NT2/D1 (cell line): ENCODE results near the gene KCNH6.
A peak's percentile ranks its signal among the peaks of the same experiment; 100 is the strongest.

Experiments
- DNase-seq: peaks from one replicate; pipeline ENCODE4 v3.0.0-alpha.2; 2011; ENCODE audit warnings: low read depth, low spot score
- H3K27me3 ChIP-seq: 2 replicates; pipeline ENCODE4 v1.6.0; 2011; ENCODE audit warnings: mild to moderate bottlenecking; ENCODE audit not compliant: insufficient read length, insufficient read depth
- H3K36me3 ChIP-seq: 2 replicates; pipeline ENCODE4 v1.6.1; 2011; ENCODE audit warnings: mild to moderate bottlenecking, low read length, mixed read lengths; ENCODE audit not compliant: insufficient read depth, insufficient read length
- H3K4me1 ChIP-seq: 2 replicates; pipeline ENCODE4 v1.5.1; 2011; ENCODE audit not compliant: insufficient read depth, insufficient read length
- H3K4me3 ChIP-seq: 2 replicates; pipeline ENCODE4 v1.5.1; 2011; ENCODE audit warnings: low read depth; ENCODE audit not compliant: insufficient read length
- H3K9ac ChIP-seq: 2 replicates; pipeline ENCODE4 v1.6.0; 2011; ENCODE audit warnings: low read depth; ENCODE audit not compliant: insufficient read length
- H3K9me3 ChIP-seq: 2 replicates; pipeline ENCODE4 v1.5.1; 2011; ENCODE audit warnings: mild to moderate bottlenecking, low read length; ENCODE audit not compliant: insufficient read depth
- SUZ12 ChIP-seq: IDR thresholded peaks from 2 replicates; pipeline ENCODE4 v1.6.1; 2011; ENCODE audit not compliant: insufficient read length, insufficient read depth; ENCODE audit errors: extremely low read depth
- YY1 ChIP-seq: IDR thresholded peaks from 2 replicates; pipeline ENCODE4 v1.6.1; 2011; ENCODE audit not compliant: insufficient read length, insufficient read depth
- ZNF274 ChIP-seq: IDR thresholded peaks from 2 replicates; pipeline ENCODE4 v1.6.1; 2011; ENCODE audit warnings: mild to moderate bottlenecking, low read depth, low read length

KCNH6 gene

GRCh38 chr17:63523253-63523855 lies at the start of gene KCNH6:
KCNH6 (plus strand) TSS chr17:63523358; CDS start chr17:63523414, 56 bp downstream.
- Histone ChIP-seq H3K27me3 (peaks cover 3% of the 10 kb centered on the region), H3K36me3 (no peaks in the 10 kb centered on the region), H3K4me3 (peak within 1 kb of the TSS; percentile 50), H3K4me1 (peaks cover 20% of the 10 kb centered on the region), H3K9ac (peak within 1 kb of the TSS; percentile 58), H3K9me3 (no peaks in the 10 kb centered on the region)
- no peak for TF ChIP-seq ZNF274
- DNase-seq, result no peak

GRCh38 chr17:63474174-63474573 lies 49.0 kb upstream of the KCNH6 start:
- Histone ChIP-seq H3K27me3 (peaks cover 16% of the 10 kb centered on the region), H3K9me3 (no peaks in the 10 kb centered on the region), H3K9ac (no peak overlapping the region), H3K4me1 (peaks cover 25% of the 10 kb centered on the region), H3K36me3 (no peaks in the 10 kb centered on the region), H3K4me3 (no peak overlapping the region)
- DNase-seq, result no peak
- TF ChIP-seq YY1 (no peak), ZNF274 (no peak)

GRCh38 chr17:63474586-63475460 lies 48.3 kb upstream of the KCNH6 start:
- no peaks in the 10 kb centered on the region for H3K36me3 ChIP-seq
- peaks cover 16% of the 10 kb centered on the region for H3K27me3 ChIP-seq
- DNase-seq, result no peak
- no peak overlapping the region for H3K9ac ChIP-seq
- H3K9me3 ChIP-seq, result no peaks in the 10 kb centered on the region
- H3K4me3 ChIP-seq, result no peak overlapping the region
- H3K4me1 ChIP-seq, result peaks cover 26% of the 10 kb centered on the region
- TF ChIP-seq SUZ12 (no peak), YY1 (no peak), ZNF274 (no peak)

GRCh38 chr17:63475491-63476412 lies 47.4 kb upstream of the KCNH6 start:
- no peak for DNase-seq

GRCh38 chr17:63476459-63476853 lies 46.7 kb upstream of the KCNH6 start:
- no peaks in the 10 kb centered on the region for H3K9me3 ChIP-seq
- TF ChIP-seq SUZ12 (no peak), YY1 (no peak)
- peak overlapping the region; percentile 47 for H3K9ac ChIP-seq
- no peaks in the 10 kb centered on the region for H3K36me3 ChIP-seq
- peaks cover 28% of the 10 kb centered on the region for H3K4me1 ChIP-seq
- H3K27me3 ChIP-seq, result peaks cover 16% of the 10 kb centered on the region
- H3K4me3 ChIP-seq, result peak overlapping the region; percentile 51
- no peak for DNase-seq

More at GRCh38 chr17:63475491-63476412, 47.4 kb upstream of the KCNH6 start:
- H3K4me1 ChIP-seq, result peaks cover 28% of the 10 kb centered on the region
- peak overlapping the region; percentile 47 for H3K9ac ChIP-seq
- H3K4me3 ChIP-seq, result peak overlapping the region; percentile 12
- no peaks in the 10 kb centered on the region for H3K9me3 ChIP-seq
- peaks cover 16% of the 10 kb centered on the region for H3K27me3 ChIP-seq
- TF ChIP-seq ZNF274 (no peak), YY1 (no peak), SUZ12 (no peak)
- no peaks in the 10 kb centered on the region for H3K36me3 ChIP-seq

GRCh38 chr17:63476854-63477479 lies 46.2 kb upstream of the KCNH6 start, which contains the start of gene ACE:
ACE (plus strand) TSS chr17:63477061; CDS start chr17:63477095, 34 bp downstream.
- DNase-seq, result no peak
- Histone ChIP-seq H3K4me3 (peak within 1 kb of the TSS; percentile 51), H3K9ac (peak within 1 kb of the TSS; percentile 68), H3K9me3 (no peaks in the 10 kb centered on the region), H3K36me3 (no peaks in the 10 kb centered on the region), H3K4me1 (peaks cover 28% of the 10 kb centered on the region), H3K27me3 (peaks cover 16% of the 10 kb centered on the region)
- TF ChIP-seq SUZ12, result no peak
- TF ChIP-seq YY1, result no peak
- TF ChIP-seq ZNF274, result no peak
